ENCODE data around the gene KLF16. TPM values are rescaled to one million over a fixed set of nuclear protein-coding genes. Genes with fewer than 3 reads are reported as not detected.

KLF16 gene
- total RNA-seq, 6 experiments from 2014 or later: 37.7 to 48.3 (median 41.6) TPM

- H3K4me1 Mint-ChIP-seq (ENCODE audit: low read depth): peaks cover 12% of the 10 kb centered on the region
- H3K9me3 Mint-ChIP-seq: no peaks in the 10 kb centered on the region
- H3K27me3 Mint-ChIP-seq (ENCODE audit: insufficient read depth): no peaks in the 10 kb centered on the region; the same call in 1 of the 2 replicates
- no peaks in the 10 kb centered on the region; the same call in 1 of the 2 replicates for H3K36me3 Mint-ChIP-seq (ENCODE audit: low read depth)
- H3K27ac Mint-ChIP-seq: no peak overlapping the region
- no peak for DNase-seq
- TF ChIP-seq, protein P1, sequence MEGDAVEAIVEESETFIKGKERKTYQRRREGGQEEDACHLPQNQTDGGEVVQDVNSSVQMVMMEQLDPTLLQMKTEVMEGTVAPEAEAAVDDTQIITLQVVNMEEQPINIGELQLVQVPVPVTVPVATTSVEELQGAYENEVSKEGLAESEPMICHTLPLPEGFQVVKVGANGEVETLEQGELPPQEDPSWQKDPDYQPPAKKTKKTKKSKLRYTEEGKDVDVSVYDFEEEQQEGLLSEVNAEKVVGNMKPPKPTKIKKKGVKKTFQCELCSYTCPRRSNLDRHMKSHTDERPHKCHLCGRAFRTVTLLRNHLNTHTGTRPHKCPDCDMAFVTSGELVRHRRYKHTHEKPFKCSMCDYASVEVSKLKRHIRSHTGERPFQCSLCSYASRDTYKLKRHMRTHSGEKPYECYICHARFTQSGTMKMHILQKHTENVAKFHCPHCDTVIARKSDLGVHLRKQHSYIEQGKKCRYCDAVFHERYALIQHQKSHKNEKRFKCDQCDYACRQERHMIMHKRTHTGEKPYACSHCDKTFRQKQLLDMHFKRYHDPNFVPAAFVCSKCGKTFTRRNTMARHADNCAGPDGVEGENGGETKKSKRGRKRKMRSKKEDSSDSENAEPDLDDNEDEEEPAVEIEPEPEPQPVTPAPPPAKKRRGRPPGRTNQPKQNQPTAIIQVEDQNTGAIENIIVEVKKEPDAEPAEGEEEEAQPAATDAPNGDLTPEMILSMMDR (IDR thresholded peaks at IDR 0.05): no peak
- no peak overlapping the region for H3K4me3 Mint-ChIP-seq
These were observed 46.3 kb upstream of the KLF16 start for GRCh38 chr19:1909761-1910080.

DNA sequence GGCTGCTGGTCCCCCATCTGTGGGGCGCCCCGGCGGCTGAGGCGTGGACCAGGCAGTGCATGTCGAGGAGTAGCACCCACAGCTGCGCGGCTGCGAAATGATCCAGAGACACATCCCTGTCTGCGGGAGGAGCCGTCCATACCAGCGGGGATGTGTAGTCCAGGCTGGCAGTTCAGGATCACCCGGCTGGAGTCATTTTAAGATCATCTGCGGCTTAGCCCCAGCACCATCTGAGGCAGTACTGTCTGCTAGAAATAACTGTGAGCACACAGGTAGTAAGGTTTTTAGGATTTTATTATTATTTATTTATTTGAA is 44.9 kb upstream of the KLF16 start:
- no peak overlapping the region for H3K4me3 Mint-ChIP-seq
- H3K36me3 Mint-ChIP-seq (ENCODE audit: low read depth): no peaks in the 10 kb centered on the region; the same call in 1 of the 2 replicates
- TF ChIP-seq, protein P1 (IDR thresholded peaks at IDR 0.05): no peak
- H3K4me1 Mint-ChIP-seq (ENCODE audit: low read depth): peaks cover 12% of the 10 kb centered on the region
- H3K9me3 Mint-ChIP-seq: no peaks in the 10 kb centered on the region
- no peak overlapping the region for H3K27ac Mint-ChIP-seq
- H3K27me3 Mint-ChIP-seq (ENCODE audit: insufficient read depth): no peaks in the 10 kb centered on the region; the same call in 1 of the 2 replicates
- DNase-seq: no peak

DNA sequence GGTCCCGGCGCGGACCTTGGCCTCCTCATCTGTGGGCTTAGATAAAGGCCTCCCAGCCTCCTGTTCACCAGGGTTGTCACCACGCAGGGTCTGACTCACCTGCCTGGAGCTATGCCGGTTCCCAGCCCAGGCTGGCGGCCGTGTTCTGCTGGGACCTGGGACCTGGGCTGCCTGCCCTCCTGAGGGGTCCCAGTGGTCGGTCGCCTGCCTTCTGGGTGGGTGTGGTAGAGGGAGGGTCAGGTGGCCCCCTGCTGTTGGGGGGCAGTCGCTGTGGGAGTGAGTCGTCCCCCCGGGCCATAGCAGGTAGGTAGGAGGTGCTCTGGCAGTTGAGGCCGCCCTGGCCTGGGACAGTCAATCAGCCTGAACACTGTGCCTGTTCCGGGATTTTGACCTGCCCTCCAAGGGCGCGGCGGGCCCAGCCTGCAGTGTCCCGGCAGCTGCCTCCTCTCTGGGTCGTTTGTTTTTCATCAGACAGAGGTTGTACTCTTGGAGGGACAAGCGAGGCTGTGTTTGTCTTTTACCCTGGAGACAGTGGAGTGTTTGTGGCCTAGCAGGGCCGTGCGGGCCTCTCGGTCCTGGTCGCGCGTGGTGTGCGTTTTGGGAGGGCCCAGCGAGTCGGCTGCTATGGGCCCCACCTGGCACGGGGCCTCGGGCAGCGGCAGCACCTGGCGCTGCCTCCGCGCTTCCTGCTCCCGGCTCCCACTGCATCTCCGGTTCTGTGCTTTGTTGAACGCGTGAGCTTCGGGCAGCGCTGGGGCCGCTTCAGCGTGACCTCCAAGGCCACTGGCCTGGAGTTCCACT is 44.4 kb upstream of the KLF16 start:
- no peak for DNase-seq
- Mint-ChIP-seq H3K36me3 (ENCODE audit: low read depth) (no peaks in the 10 kb centered on the region; the same call in 1 of the 2 replicates), H3K4me1 (ENCODE audit: low read depth) (peaks cover 12% of the 10 kb centered on the region), H3K4me3 (no peak overlapping the region), H3K9me3 (no peaks in the 10 kb centered on the region), H3K27me3 (ENCODE audit: insufficient read depth) (no peaks in the 10 kb centered on the region; the same call in 1 of the 2 replicates), H3K27ac (no peak overlapping the region)
- TF ChIP-seq, protein P1 (IDR thresholded peaks at IDR 0.05): no peak

GRCh38 chr19:1906985-1907562 is 43.7 kb upstream of the KLF16 start:
- TF ChIP-seq, protein P1 (IDR thresholded peaks at IDR 0.05): no peak
- H3K27me3 Mint-ChIP-seq (ENCODE audit: insufficient read depth): no peaks in the 10 kb centered on the region; the same call in 1 of the 2 replicates
- H3K4me3 Mint-ChIP-seq: 0 out of 2 replicates have a peak overlapping the region, but pooled peaks have one; percentile 24
- peaks cover 12% of the 10 kb centered on the region for H3K4me1 Mint-ChIP-seq (ENCODE audit: low read depth)
- DNase-seq: no peak
- no peak overlapping the region for H3K27ac Mint-ChIP-seq
- no peaks in the 10 kb centered on the region for H3K9me3 Mint-ChIP-seq
- no peaks in the 10 kb centered on the region; the same call in 1 of the 2 replicates for H3K36me3 Mint-ChIP-seq (ENCODE audit: low read depth)

GRCh38 chr19:1905863-1906375 is 42.5 kb upstream of the KLF16 start:
- H3K27me3 Mint-ChIP-seq (ENCODE audit: insufficient read depth): no peaks in the 10 kb centered on the region; the same call in 1 of the 2 replicates
- TF ChIP-seq, protein P1 (IDR thresholded peaks at IDR 0.05): no peak
- no peaks in the 10 kb centered on the region; the same call in 1 of the 2 replicates for H3K36me3 Mint-ChIP-seq (ENCODE audit: low read depth)
- H3K4me3 Mint-ChIP-seq: peak overlapping the region; percentile 93
- DNase-seq: no peak
- H3K4me1 Mint-ChIP-seq (ENCODE audit: low read depth): peaks cover 12% of the 10 kb centered on the region
- H3K9me3 Mint-ChIP-seq: no peaks in the 10 kb centered on the region
- peak overlapping the region; percentile 94 for H3K27ac Mint-ChIP-seq

All from HFFc6 (cell line).